Measurements from ENCODE around the gene MICU1. TPM values are rescaled to one million over a fixed set of nuclear protein-coding genes. Genes with fewer than 3 reads are reported as not detected.

The MICU1 gene
- total and polyA plus RNA-seq, 9 donors = 29.9 to 117 (median 44.5) TPM

- Histone ChIP-seq H3K36me3 (no peaks in the 10 kb centered on the region), H3K9me3 (no peaks in the 10 kb centered on the region), H3K4me3 (no peak overlapping the region), H3K4me1 (ENCODE audit: insufficient read depth) (no peaks in the 10 kb centered on the region), H3K27me3 (no peaks in the 10 kb centered on the region), H3K27ac (no peak overlapping the region)
- WGBS, 3 donors = 96 to 98% (median 96%) methylated on average over 4 of the region's 4 CpGs
- no peak for TF ChIP-seq POLR2A (IDR thresholded peaks at IDR 0.05)
- no peak for TF ChIP-seq CTCF (IDR thresholded peaks at IDR 0.05)
- no peak for DNase-seq
- intact Hi-C loops (cut with DNase I) = no loop called here
These were observed 116.6 kb downstream of the MICU1 start for GRCh38 chr10:72509206-72509799.

- Histone ChIP-seq H3K4me3 (no peak overlapping the region), H3K4me1 (ENCODE audit: insufficient read depth) (no peaks in the 10 kb centered on the region), H3K36me3 (no peaks in the 10 kb centered on the region), H3K9me3 (no peaks in the 10 kb centered on the region), H3K27me3 (no peaks in the 10 kb centered on the region), H3K27ac (no peak overlapping the region)
- WGBS, 3 donors = 26 to 49% (median 28%) methylated on average over 2 of the region's 2 CpGs
- TF ChIP-seq EP300 (IDR thresholded peaks at IDR 0.05) (no peak), POLR2A (IDR thresholded peaks at IDR 0.05) (no peak), CTCF (IDR thresholded peaks at IDR 0.05) (no peak)
- intact Hi-C loops (cut with DNase I) = no loop called here
- no peak for DNase-seq
These were observed 117.8 kb downstream of the MICU1 start for GRCh38 chr10:72508033-72508432.

- intact Hi-C loops (cut with DNase I) = no loop called here
- H3K27ac ChIP-seq = no peak overlapping the region
- TF ChIP-seq POLR2A (IDR thresholded peaks at IDR 0.05) = no peak
- TF ChIP-seq EP300 (IDR thresholded peaks at IDR 0.05) = no peak
- TF ChIP-seq CTCF (IDR thresholded peaks at IDR 0.05) = no peak
- DNase-seq = no peak
- no peaks in the 10 kb centered on the region for H3K27me3 ChIP-seq
- H3K9me3 ChIP-seq = no peaks in the 10 kb centered on the region
- no peaks in the 10 kb centered on the region for H3K4me1 ChIP-seq (ENCODE audit: insufficient read depth)
- no peaks in the 10 kb centered on the region for H3K36me3 ChIP-seq
- H3K4me3 ChIP-seq = no peak overlapping the region
These were observed 119.4 kb downstream of the MICU1 start for GRCh38 chr10:72506474-72506873.

GRCh38 chr10:72505435-72505834, 120.4 kb downstream of the MICU1 start:
- Histone ChIP-seq H3K4me3 (no peak overlapping the region), H3K36me3 (no peaks in the 10 kb centered on the region), H3K27ac (no peak overlapping the region), H3K9me3 (no peaks in the 10 kb centered on the region), H3K27me3 (no peaks in the 10 kb centered on the region), H3K4me1 (ENCODE audit: insufficient read depth) (no peaks in the 10 kb centered on the region)
- intact Hi-C loops (cut with DNase I) = no loop called here
- 95 to 97% (median 95%) methylated on average over 6 of the region's 6 CpGs for WGBS, 3 donors
- DNase-seq = no peak
- TF ChIP-seq POLR2A (IDR thresholded peaks at IDR 0.05) (no peak), EP300 (IDR thresholded peaks at IDR 0.05) (no peak), CTCF (IDR thresholded peaks at IDR 0.05) (no peak)

All from ovary (tissue), 9 donors.